ENCODE results near the gene KRTAP5-1.
"Not testable (repeated sequence)": the region's sequence is repeated elsewhere in the genome, so short reads cannot be mapped to it uniquely, and the experiment has no call there.

The KRTAP5-1 gene

GRCh38 chr11:1584661-1585370 lies at the start of gene KRTAP5-1:
Gene KRTAP5-1, minus strand, starts transcription at chr11:1585283. Its CDS starts 34 bp downstream, at chr11:1585249.
- DNase-seq: not testable (repeated sequence)

- no peak for DNase-seq
Measured at GRCh38 chr11:1633864-1634263, 48.8 kb upstream of the KRTAP5-1 start.

- no peak for DNase-seq
Measured at GRCh38 chr11:1632053-1632714, 47.1 kb upstream of the KRTAP5-1 start.

- DNase-seq: no peak
Measured at GRCh38 chr11:1631066-1631568, 46.0 kb upstream of the KRTAP5-1 start.

GRCh38 chr11:1630271-1630670 lies 45.2 kb upstream of the KRTAP5-1 start:
- DNase-seq: no peak

- no peak for DNase-seq
Measured at GRCh38 chr11:1629326-1630185, 44.5 kb upstream of the KRTAP5-1 start, which contains the start of gene KRTAP5-5. Gene KRTAP5-5, plus strand, starts transcription at chr11:1629775. Its CDS starts 66 bp downstream, at chr11:1629841.

GRCh38 chr11:1628506-1629325 lies 43.6 kb upstream of the KRTAP5-1 start:
- no peak for DNase-seq

- no peak for DNase-seq
Measured at GRCh38 chr11:1625541-1625940, 40.5 kb upstream of the KRTAP5-1 start.

GRCh38 chr11:1624621-1625020 lies 39.5 kb upstream of the KRTAP5-1 start:
- DNase-seq: no peak

- no peak for DNase-seq
Measured at GRCh38 chr11:1623716-1624115, 38.6 kb upstream of the KRTAP5-1 start.

- DNase-seq: no peak
Measured at GRCh38 chr11:1622086-1622485, 37.0 kb upstream of the KRTAP5-1 start, which contains the start of gene KRTAP5-4. Gene KRTAP5-4, minus strand, starts transcription at chr11:1622138. Its CDS starts 45 bp downstream, at chr11:1622093.

GRCh38 chr11:1619449-1619848 lies 34.4 kb upstream of the KRTAP5-1 start:
- DNase-seq: no peak

GRCh38 chr11:1618231-1618630 lies 33.1 kb upstream of the KRTAP5-1 start:
- DNase-seq: no peak

- DNase-seq: no peak
Measured at GRCh38 chr11:1608363-1608762, 23.3 kb upstream of the KRTAP5-1 start, which contains the start of gene KRTAP5-3. Gene KRTAP5-3, minus strand, starts transcription at chr11:1608463. Its CDS starts 78 bp downstream, at chr11:1608385.

GRCh38 chr11:1607901-1608300 lies 22.8 kb upstream of the KRTAP5-1 start:
- DNase-seq: not testable (repeated sequence)

GRCh38 chr11:1607156-1607845 lies 22.2 kb upstream of the KRTAP5-1 start:
- not testable (repeated sequence) for DNase-seq

- not testable (repeated sequence) for DNase-seq
Measured at GRCh38 chr11:1605923-1606322, 20.8 kb upstream of the KRTAP5-1 start.

GRCh38 chr11:1604711-1605110 lies 19.6 kb upstream of the KRTAP5-1 start:
- no peak for DNase-seq

- no peak for DNase-seq
Measured at GRCh38 chr11:1604181-1604580, 19.1 kb upstream of the KRTAP5-1 start.

- DNase-seq: no peak
Measured at GRCh38 chr11:1603629-1604028, 18.5 kb upstream of the KRTAP5-1 start.

GRCh38 chr11:1601663-1602062 lies 16.6 kb upstream of the KRTAP5-1 start:
- DNase-seq: not testable (repeated sequence)

Data from NCI-H2227 treated with DMSO at 0.1 percent for 48 hours (cell line).